AG09309 (cell line): ENCODE data around the gene LY86.

Source experiments
- DNase-seq: peaks from one replicate; pipeline ENCODE4 v3.0.0-alpha.2; 2010; ENCODE audit warnings: low read depth
- H3K4me3 ChIP-seq: 2 replicates; pipeline ENCODE4 v1.5.1; 2011; ENCODE audit warnings: mild to moderate bottlenecking, low read depth, low read length, moderate library complexity; ENCODE audit not compliant: control insufficient read depth
- TF ChIP-seq, protein P1 (sequence below): IDR thresholded peaks from 2 replicates; pipeline ENCODE4 v1.5.1; 2011; ENCODE audit warnings: mild to moderate bottlenecking, low read depth, low read length, inconsistent platforms; ENCODE audit not compliant: insufficient read depth, control insufficient read depth; ENCODE audit errors: missing control alignments

The LY86 gene

GRCh38 chr6:6570929-6571671 is 17.4 kb upstream of the LY86 start:
- no peak for DNase-seq
- TF ChIP-seq, protein P1, sequence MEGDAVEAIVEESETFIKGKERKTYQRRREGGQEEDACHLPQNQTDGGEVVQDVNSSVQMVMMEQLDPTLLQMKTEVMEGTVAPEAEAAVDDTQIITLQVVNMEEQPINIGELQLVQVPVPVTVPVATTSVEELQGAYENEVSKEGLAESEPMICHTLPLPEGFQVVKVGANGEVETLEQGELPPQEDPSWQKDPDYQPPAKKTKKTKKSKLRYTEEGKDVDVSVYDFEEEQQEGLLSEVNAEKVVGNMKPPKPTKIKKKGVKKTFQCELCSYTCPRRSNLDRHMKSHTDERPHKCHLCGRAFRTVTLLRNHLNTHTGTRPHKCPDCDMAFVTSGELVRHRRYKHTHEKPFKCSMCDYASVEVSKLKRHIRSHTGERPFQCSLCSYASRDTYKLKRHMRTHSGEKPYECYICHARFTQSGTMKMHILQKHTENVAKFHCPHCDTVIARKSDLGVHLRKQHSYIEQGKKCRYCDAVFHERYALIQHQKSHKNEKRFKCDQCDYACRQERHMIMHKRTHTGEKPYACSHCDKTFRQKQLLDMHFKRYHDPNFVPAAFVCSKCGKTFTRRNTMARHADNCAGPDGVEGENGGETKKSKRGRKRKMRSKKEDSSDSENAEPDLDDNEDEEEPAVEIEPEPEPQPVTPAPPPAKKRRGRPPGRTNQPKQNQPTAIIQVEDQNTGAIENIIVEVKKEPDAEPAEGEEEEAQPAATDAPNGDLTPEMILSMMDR: no peak
- no peak overlapping the region for H3K4me3 ChIP-seq

DNA sequence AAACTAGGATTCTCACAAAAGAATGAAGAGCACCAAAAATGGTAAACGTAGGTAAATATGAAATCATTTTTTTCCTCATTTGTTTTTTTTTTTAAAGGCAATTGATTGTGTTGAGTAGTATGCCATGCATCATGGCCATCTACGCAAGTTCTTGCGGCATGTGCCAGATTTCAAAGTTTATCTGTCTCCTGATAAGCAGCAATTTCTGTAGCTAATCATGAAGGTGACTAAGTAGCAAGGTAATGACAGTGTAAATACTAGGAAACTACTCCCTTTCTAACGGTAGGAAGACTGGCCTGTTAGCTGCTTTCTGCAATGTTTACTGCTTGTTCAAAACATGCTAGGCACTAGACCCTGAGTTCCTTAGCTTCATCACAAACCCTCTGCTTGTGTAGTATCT is 13.4 kb upstream of the LY86 start:
- H3K4me3 ChIP-seq: no peak overlapping the region
- TF ChIP-seq, protein P1: no peak
- no peak for DNase-seq

- no peak overlapping the region for H3K4me3 ChIP-seq
- DNase-seq: no peak
- TF ChIP-seq, protein P1: no peak
Observed at GRCh38 chr6:6577735-6578134, 10.8 kb upstream of the LY86 start.

DNA sequence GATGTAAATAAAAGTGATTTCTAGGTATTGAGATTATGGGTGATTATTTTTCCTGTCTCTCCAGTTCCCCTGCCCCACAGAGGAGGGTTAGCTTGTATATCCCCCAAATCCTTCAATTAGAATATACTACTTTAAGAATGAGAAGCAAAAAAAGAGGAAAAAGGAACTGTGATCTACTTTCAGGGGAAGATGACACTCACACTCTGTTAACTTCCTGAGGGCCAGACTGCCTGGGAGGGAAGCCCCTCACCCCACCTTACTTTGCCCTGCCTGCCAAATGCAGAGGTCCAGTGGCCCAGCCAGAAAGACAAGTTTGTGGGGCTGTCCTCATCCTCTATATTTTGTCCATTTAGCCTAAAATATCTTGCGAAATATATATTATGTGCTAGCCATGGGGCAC is 9.2 kb upstream of the LY86 start:
- no peak for DNase-seq
- H3K4me3 ChIP-seq: no peak overlapping the region
- TF ChIP-seq, protein P1: no peak

DNA sequence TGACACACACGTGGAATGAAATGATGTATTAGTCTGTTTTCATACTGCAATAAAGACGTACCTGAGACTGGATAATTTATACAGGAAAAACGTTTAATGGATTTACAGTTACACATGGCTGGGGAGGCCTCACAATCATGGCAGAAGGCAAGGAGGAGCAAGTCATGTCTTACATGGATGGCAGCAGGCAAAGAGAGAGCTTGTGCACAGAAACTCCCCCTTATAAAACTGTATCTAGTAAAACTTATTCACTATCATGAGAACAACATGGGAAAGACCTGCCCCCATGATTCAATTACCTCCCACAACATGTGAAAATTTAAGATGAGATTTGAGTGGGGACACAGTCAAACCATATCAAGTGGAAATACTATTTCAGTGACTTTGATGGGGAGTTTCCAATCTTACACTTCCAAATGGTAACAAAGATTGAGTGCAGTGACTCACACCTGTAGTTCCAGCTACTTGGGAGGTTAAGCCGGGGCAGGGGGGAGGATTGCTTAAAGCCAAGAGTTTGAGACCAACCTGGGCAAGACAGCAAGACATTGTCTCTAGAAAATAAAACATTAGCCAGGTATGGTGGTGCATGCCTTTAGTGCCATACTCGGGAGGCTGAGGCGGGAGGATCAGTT is 8.2 kb upstream of the LY86 start:
- no peak overlapping the region for H3K4me3 ChIP-seq
- no peak for DNase-seq
- TF ChIP-seq, protein P1: no peak

- TF ChIP-seq, protein P1: no peak
- DNase-seq: no peak
- H3K4me3 ChIP-seq: no peak overlapping the region
Observed at GRCh38 chr6:6581054-6581453, 7.5 kb upstream of the LY86 start.

DNA sequence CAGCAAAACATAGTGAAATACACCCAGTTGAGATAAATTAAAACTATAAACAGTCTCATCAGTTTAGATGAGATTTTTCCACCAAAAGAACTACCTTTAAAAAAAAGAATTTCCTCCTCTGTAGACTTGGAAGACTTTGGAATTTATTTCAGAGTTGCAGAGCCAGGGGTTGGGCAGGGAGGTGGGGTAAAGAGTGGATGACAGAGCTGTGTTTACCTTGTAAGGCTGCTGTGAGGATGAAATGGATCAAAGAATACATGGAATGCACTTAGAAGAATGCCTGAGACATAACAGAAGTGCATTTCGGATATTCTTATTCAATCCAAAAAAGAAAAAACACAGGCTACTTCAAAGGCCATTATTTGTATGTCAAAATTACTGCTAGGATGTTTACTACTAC is 6.4 kb upstream of the LY86 start:
- TF ChIP-seq, protein P1: no peak
- H3K4me3 ChIP-seq: no peak overlapping the region
- no peak for DNase-seq
